ENCODE measurements around the gene NDUFV2.

NDUFV2 gene

DNA sequence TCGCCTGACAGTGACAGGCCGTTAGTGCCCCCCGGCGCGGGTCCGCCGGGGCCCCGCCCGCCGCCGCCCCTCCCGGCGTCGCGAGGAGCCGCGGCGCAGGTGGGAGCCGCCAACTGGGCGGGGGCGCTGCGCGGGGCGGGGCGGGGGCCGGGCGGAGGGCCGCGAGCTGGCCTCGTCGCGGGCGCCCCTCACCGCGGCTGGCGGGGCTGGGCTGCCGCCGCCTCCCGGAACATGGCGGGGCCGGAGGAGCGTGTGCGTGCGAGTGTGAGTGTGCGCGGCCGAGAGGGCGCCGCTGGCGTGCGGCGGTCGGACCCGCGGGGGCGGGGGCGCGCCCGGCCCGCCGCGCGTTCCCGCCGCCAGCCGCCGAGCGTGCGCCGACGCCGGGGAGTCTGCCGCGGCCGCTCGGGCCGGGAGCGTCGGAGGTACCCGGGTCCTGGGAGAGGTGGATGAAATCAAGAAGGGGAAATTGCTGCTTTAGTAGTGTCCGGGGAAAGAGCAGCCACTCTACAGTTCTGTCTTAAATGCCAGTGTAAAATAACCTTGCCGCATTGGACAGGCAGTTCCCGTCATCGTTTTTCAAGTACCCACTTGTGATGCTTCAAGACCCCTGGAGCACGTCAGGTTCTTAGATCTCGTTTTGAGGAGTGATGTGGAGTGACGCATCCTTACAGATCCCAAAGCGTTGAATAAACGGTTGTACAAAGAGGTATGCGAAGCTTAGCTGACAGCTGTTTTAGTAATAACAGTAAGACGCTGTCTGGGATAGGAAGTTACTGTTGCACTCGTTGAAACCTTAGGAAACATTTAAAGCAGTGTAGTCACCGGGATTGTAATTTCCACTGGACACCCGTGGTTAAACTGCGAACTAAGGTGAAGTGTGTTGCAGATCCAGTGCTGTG lies 34.9 kb downstream of the NDUFV2 start:
- Histone ChIP-seq H3K4me3 (ENCODE audit: low read depth, low read length) (peak overlapping the region; percentile 100), H3K27ac (peak overlapping the region; percentile 97), H3K27me3 (ENCODE audit: insufficient read depth, low read depth, severe bottlenecking) (no peaks in the 10 kb centered on the region), H3K9me3 (ENCODE audit: severe bottlenecking) (no peaks in the 10 kb centered on the region), H3K36me3 (peaks cover 16% of the 10 kb centered on the region)
- peak; percentile 62 for DNase-seq
- TF ChIP-seq, protein P1, sequence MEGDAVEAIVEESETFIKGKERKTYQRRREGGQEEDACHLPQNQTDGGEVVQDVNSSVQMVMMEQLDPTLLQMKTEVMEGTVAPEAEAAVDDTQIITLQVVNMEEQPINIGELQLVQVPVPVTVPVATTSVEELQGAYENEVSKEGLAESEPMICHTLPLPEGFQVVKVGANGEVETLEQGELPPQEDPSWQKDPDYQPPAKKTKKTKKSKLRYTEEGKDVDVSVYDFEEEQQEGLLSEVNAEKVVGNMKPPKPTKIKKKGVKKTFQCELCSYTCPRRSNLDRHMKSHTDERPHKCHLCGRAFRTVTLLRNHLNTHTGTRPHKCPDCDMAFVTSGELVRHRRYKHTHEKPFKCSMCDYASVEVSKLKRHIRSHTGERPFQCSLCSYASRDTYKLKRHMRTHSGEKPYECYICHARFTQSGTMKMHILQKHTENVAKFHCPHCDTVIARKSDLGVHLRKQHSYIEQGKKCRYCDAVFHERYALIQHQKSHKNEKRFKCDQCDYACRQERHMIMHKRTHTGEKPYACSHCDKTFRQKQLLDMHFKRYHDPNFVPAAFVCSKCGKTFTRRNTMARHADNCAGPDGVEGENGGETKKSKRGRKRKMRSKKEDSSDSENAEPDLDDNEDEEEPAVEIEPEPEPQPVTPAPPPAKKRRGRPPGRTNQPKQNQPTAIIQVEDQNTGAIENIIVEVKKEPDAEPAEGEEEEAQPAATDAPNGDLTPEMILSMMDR (IDR thresholded peaks at IDR 0.05; ENCODE audit: low read depth, low read length), result no peak

DNA sequence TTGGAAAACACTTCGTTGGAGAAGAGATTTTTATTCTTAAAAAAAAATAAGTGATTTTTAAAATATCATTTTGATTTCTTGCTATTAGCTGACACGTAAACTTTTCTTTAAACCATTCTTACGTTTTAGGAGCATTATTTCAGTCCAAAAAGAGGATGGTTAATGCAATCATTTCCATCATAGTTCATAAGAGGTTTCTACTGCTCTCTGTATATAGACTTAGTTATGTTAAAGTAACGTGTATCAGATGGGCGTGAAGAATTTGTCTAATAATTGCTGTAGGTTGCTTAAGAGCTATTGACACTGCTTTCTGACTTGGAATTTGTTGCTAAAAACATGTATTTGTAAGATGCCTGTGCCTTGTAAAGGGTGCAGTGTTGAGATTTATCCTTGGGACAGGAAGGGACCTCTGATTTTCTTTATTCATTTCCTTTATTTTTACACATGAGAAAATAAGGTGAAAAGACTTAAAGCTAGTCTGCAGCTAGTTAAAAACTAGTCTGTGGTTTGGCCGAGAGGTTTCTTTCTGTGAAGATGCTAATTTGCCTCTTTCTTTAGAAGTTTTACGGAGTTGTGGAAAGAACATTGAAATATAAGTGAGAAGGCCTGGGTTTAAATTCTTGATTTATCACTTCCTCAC lies 37.0 kb downstream of the NDUFV2 start:
- no peaks in the 10 kb centered on the region for H3K9me3 ChIP-seq (ENCODE audit: severe bottlenecking)
- no peaks in the 10 kb centered on the region for H3K27me3 ChIP-seq (ENCODE audit: insufficient read depth, low read depth, severe bottlenecking)
- peak overlapping the region; percentile 100 for H3K4me3 ChIP-seq (ENCODE audit: low read depth, low read length)
- TF ChIP-seq, protein P1 (IDR thresholded peaks at IDR 0.05; ENCODE audit: low read depth, low read length), result no peak
- no peak for DNase-seq
- peak overlapping the region; percentile 87 for H3K27ac ChIP-seq
- H3K36me3 ChIP-seq, result peaks cover 7% of the 10 kb centered on the region

DNA sequence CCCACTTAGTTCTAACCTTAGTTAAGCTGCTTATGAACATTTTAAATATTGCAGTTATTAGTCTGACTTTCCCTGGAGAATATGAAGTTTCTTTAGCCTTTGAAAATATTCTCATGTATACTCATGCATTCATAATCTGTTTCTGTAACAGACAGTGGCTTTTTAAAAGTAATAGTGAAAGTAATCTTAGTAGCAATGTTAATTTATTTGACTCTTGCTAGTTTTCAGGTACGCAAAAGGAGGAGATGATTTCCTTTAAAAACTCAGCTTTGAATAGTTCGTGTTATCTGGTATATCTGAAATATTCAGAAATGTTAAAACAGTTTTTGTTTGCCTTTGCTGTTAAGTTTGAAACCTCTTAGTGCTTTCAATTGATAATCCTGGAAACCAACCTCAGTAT lies 37.9 kb downstream of the NDUFV2 start:
- peak overlapping the region; percentile 87 for H3K27ac ChIP-seq
- no peaks in the 10 kb centered on the region for H3K9me3 ChIP-seq (ENCODE audit: severe bottlenecking)
- DNase-seq, result no peak
- peaks cover 7% of the 10 kb centered on the region for H3K36me3 ChIP-seq
- peak overlapping the region; percentile 100 for H3K4me3 ChIP-seq (ENCODE audit: low read depth, low read length)
- TF ChIP-seq, protein P1 (IDR thresholded peaks at IDR 0.05; ENCODE audit: low read depth, low read length), result no peak
- H3K27me3 ChIP-seq (ENCODE audit: insufficient read depth, low read depth, severe bottlenecking), result no peaks in the 10 kb centered on the region

DNA sequence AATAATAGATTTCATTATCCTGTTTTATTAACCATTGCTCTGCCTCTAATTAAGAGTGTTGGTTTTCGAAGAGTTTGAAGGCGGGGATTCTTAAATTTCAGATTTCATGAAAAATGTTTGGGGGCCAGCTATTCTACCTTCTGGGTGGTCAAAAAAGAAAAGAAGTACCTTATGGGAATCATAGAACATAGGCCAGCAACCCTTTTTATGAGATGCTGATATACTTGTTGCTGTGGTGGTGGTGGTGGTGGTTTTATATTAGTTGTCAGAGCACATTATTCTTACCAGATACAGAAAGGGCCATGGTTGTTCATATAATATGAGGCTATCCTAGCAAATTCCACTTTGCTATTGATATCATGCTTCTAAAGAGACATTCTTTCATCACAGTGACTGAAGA lies 38.5 kb downstream of the NDUFV2 start:
- TF ChIP-seq, protein P1 (IDR thresholded peaks at IDR 0.05; ENCODE audit: low read depth, low read length), result no peak
- Histone ChIP-seq H3K4me3 (ENCODE audit: low read depth, low read length) (no peak overlapping the region), H3K27ac (peak overlapping the region; percentile 8), H3K27me3 (ENCODE audit: insufficient read depth, low read depth, severe bottlenecking) (no peaks in the 10 kb centered on the region), H3K9me3 (ENCODE audit: severe bottlenecking) (no peaks in the 10 kb centered on the region), H3K36me3 (peaks cover 7% of the 10 kb centered on the region)
- no peak for DNase-seq

DNA sequence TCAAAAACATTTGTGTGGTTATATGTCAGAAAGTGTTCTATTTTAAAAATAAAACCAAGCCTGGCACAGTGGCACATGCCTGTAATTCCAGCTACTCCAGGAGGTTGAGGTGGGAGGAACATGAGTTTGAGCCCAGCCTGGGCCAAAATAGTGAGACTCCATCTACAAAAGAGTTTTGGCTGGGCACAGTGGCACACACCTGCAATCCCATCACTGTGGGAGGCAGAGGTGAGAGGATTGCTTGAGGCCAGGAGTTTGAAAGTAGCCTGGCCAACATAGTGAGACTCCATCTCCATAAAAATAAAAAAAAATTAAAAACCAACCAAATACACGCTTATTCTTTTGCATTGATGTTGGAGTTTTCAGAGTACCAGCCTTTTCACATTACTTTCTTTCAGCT lies 43.7 kb downstream of the NDUFV2 start:
- TF ChIP-seq, protein P1 (IDR thresholded peaks at IDR 0.05; ENCODE audit: low read depth, low read length), result no peak
- H3K27ac ChIP-seq, result no peak overlapping the region
- H3K9me3 ChIP-seq (ENCODE audit: severe bottlenecking), result no peaks in the 10 kb centered on the region
- no peaks in the 10 kb centered on the region for H3K27me3 ChIP-seq (ENCODE audit: insufficient read depth, low read depth, severe bottlenecking)
- H3K36me3 ChIP-seq, result peaks cover 4% of the 10 kb centered on the region; the same call in 1 of the 2 replicates
- no peak overlapping the region for H3K4me3 ChIP-seq (ENCODE audit: low read depth, low read length)
- no peak for DNase-seq

Data from WERI-Rb-1 (cell line).